Measurements from ENCODE around the gene SUPV3L1.

Gene SUPV3L1

DNA sequence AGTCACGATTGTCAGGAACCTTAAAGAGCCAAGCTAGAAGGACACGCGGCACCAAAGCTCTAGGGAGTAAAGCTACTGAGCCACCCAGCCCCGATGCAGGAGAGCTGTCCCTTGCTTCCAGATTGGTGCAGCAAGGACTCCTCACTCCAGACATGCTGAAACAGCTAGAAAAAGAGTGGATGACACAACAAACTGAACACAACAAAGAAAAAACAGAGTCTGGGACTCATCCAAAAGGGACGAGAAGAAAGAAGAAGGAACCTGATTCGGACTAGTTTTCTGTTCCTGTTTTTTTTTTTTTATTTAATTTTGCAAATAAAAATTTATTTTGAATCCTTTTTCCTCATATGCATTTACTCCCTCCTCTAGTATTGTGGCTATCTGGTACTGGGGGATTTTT is 28.7 kb downstream of the SUPV3L1 start:
- no peak for DNase-seq

DNA sequence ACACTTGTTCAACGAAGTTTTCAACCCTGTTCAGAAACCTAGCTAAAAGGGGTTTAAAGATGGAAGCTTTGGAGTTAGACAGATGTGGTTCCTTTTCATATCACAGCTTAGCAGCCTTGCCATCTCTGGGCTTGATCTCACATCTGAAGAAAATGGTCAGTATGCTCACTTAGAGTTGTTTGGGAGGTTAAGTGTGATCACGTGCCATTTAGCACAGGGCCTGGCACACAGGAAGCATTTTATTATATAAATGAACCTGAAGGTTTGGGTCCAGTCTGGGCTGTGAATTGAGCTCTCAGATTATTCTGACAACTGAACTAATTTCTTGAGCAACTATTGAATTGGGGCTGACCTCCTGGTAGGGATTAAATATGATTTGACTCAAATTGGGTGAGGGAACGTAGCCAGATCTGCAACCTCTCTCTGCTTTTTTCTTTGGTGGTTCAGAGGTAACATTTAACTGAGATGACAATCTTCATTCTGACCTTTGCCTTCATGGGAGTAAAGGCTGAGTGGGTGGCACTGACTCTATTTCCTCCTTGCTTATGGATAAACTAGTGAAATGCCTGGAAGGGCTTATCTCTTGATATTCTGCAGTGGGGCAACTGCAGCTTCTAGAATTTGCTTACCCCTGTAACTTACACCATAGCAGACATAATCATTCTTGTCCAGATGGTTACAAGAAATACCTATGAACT is 29.9 kb downstream of the SUPV3L1 start:
- no peak for DNase-seq

DNA sequence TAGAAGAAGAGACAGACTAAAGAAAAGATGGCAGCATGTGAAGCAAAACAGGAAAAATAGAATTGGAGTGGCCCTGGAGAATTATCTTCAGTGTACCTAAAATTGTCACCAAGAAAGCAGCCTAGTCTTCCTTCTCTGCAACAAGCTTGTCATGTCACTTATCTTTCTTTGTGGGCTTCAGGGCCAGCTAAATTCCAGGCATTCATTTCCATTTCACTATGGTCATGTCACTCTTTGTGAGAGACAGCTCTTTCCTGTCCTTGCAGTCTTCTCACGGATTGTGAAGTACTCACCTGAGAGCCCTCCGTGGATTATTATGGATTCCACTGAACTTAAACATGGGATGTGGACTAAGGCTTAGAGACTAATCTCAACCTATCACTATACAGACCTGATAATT is 31.1 kb downstream of the SUPV3L1 start:
- no peak for DNase-seq

DNA sequence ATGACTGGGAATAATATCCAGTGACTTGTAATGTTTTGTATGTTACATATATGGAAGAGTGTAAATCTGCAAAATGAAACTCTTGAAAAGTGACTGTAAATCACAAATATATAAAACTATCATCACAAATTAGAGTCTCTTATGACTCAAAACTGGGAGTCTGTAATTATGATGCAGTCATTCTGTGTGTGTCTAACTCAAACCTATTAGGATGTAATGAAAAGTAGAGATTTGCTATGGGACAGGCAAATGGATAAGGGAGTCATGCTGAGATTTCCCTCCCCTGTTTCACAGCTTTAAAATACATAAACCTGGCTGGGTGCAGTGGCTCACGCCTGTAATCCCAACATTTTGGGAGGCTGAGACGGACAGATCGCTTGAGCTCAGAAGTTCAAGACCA is 31.5 kb downstream of the SUPV3L1 start:
- DNase-seq = no peak

DNA sequence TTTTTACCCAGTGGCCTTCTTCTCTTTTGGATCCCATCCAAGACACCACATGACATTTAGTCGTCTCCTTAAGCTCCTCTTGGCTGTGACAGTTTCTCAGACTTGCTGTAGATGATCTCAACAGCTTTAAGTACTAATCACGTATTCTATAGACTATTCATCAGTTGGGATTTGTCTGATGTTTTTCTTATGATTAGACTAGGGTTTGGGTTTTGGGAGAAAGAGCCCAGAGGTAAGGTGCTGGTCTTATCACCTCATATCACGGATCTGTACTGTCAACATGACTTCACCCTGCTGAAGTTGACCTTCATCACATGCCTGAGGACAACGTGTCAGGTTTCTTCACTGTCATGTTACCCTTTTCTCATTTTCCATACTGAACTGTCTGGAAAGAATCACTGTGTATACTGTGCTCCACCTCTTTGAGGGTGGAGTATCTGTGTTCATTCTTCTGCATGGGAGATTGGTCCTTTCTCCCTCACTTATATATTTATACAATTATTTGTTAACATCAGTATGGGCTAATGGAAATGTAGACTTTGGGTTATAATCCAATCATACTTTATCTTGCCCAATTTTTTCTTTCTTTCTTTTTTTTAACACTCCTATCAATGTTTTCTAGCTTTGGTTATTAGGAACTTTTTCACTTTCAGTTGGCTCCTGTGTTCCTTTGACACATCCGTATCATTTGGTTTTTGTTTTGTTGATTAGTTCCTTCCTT is 33.7 kb downstream of the SUPV3L1 start:
- no peak for DNase-seq

DNA sequence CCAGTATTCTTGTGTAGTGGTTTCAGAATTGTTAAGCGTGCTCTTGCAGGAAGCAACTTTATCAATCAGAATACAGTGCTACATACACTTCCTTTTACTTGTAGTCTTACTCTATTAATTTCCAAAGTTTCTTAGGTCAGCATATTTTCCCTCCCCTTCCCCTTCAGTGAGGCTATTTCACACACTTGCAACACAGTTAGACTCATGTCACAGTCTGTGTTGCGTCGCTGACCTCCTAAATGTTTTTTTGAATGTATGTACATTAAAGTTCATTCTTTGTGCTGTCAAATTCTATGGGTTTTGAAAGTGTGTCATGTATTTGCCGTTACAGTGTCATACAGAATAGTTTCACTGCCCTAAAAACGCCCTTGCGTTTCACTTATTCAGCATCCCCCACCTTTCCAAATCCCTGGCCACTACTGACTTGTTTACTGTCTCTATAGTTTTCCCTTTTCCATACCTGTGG is 34.7 kb downstream of the SUPV3L1 start:
- DNase-seq = no peak

DNA sequence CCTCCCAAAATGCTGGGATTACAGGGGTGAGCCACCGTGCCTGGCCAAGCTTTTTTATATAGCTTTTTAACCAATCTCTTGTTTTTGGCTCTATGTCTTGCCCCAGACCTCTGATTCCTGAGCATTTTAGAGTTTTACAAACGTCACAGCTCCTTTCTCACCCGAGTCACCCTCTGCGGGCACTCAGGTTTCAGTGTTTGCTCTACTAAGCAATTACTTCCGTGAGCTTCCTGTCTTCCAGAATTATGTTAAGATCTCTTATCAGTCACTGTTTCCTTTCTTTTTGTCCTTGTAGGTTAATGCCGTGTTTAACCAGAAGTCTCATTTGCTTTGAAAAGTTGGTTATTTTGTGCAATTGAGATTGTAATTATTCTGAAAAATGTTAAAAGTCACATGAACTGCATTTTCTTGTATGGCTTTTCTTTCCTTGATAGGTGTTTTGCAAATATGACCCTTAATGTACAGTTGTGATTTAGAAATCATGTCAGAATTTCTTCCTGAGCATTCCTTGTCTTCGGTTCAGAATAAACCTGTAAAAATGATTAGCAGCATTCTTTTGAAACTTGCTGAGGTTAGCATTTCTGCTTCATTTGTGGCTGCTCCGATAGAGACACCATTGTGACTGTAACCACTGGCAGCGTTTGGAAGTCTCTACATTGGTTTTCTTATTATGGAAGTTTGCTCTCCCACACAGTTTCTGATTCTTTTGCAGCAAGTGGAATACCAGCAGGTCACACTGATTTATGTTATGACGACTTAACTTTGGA is 35.6 kb downstream of the SUPV3L1 start:
- no peak for DNase-seq

DNA sequence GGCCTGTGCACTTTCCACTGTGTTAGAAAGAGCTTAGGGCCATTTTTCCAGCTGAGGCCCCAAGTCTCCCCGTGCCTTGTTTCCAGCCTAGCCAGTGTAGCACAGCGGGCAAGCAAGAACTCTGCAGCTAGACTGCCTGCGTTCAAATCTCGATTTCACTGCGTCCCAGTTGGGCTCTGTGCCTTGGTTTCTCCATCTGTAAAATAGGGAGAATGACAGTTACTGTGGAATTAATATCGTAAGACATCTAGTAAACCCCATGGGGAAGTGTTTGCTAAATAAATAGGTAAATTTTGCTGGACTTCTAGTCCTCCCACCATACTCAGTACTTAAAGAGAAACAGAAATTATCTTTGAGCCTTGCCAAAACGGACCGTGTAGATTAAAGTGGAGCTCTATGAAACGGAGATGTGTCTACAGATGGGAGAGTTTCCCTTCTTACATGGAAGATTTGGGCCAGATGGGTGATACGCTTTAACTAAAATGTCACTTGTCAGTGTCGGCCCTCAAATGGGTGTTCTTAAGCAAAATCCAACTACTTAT is 36.6 kb downstream of the SUPV3L1 start:
- no peak for DNase-seq

DNA sequence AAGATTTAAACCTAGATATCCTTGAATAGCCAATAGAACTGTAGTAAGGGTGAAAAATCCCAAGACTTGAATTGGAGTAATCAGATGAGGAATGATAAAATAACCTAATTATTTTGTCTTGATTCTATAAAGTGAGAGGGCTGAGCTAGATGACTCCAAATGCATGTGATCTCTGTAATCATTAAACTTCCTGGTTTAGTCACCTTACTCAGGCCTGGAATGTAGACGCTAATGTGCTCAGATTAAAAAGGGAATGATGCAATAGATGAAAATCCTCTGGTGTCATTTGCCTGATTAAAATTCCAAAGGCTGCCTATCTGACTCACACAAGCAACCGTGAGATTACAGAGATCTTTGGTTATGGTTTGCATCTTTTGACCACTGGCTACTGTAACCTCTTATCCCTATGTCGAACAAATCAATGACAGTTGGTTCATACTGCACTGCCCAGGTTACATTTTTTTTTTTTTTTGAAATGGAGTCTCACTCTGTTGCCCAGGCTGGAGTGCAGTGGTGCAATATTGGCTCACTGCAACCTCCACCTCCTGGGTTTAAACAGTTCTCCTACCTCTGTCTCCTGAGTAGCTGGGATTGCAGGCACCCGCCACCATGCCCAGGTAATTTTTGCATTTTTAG is 37.2 kb downstream of the SUPV3L1 start:
- DNase-seq = no peak

DNA sequence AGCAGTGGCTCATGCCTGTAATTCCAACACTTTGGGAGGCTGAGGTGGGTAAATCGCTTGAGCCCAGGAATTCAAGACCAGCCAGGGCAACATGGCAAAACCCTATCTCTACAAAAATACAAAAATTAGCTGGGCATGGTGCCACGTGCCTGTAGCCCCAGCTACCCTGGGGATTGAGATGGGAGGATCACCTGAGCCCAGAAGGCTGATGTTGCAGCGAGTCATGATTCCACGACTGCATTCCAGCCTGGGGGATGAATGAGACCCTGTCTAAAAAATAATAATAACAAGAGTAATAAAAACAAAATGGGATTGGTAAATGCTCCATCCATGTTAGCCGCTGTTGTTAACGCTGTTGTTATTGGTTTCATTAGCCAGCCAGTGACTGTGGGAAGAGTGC is 38.8 kb downstream of the SUPV3L1 start:
- DNase-seq = no peak

DNA sequence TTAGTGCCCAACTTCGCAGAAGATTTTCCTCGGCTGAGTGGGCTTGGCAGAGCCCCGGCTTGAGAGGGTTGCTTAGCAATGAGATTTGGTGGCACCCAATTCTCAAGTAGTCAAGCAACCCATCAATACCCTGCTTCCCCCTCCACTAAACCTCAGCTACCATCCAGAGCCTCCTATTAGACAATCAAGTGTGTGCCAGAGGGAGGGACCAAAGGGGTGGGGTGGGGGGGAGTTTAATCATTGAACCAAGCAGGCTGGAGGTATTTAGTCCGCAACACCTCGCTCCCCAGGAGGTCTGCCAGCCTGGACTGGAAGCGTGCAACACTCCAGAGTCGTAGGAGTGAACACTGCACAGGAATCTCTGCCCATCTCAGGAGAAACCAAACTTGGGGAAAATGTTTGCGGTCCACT is 40.0 kb downstream of the SUPV3L1 start, which contains the start of gene HKDC1:
Gene HKDC1, plus strand, starts transcription at position 292 of the 411 bp plus-strand sequence. Its CDS starts 104 bp downstream, at position 396.
- no peak for DNase-seq

DNA sequence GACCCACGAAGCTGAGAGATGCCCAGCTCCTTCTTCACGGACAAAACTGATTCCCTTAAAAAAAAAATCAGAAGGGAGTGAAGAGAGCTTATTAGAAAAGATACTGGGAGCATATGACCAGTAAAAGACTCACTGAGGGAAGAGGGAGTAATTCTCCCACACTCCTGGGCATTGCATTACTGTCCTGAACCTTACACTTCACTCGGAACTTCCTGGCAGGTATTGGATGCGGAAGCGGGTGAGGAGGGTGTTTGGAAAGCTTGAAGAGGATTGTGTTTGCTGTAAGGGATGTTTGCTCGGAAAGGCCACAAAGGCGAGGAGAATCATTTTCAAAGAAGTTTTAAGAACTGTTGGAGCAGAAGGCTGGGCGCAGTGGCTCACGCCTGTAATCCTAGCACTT is 40.5 kb downstream of the SUPV3L1 start:
- no peak for DNase-seq

DNA sequence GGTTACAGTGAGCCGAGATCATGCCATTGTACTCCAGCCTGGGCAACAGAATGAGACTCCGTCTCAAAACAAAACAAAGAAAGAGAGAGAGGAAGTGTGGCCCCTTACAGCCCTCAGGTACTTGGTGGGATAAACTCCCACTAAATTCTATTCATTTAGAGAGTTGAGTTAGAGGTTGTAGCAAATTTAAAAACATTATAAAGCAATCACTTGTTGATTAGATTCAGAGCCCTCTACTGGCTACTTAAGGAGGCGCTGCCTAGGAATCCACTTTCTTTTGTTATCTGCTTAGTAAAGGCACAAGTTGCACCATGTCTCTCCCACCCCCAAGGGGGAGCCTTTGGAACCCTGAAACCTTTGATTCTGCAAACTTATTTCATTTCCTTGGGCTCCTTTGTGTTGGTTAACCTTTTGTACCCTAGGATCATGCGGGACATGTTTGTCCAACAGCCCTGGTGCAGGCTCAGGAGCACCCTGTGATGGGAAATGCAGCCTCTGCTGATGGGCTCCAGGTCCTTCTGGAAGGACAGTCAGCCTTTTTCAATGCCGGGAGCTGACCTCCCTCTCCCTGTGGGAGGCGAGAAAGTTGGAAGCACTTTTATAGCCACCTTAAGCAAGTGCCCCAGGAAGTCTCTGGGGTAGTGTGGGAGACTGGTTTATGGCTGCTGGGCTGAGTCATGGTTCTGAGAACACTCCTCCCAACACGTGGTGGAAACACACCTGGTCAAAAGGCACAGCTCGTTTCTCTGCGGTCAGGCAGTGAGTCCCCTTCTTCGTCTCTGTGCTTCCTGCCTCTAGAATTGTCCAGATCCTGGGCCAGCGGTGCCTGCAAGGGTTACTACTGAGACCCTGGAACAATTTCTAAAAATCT is 42.4 kb downstream of the SUPV3L1 start:
- DNase-seq = peak; percentile 62

DNA sequence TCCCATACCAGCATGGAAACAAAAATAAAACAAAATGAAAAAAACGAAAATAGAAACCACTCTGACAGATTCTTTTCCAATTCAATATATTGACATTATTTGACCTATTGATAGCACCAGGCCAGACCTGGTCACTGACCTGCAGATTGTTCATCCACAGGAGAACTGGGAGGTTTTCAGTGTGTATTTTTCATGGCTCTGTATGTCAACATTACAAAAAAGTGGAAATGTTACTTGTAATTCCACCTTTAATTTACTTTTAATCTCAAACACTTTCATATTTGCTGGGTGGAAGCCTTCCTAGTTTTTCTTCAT is 43.0 kb downstream of the SUPV3L1 start:
- DNase-seq = no peak

DNA sequence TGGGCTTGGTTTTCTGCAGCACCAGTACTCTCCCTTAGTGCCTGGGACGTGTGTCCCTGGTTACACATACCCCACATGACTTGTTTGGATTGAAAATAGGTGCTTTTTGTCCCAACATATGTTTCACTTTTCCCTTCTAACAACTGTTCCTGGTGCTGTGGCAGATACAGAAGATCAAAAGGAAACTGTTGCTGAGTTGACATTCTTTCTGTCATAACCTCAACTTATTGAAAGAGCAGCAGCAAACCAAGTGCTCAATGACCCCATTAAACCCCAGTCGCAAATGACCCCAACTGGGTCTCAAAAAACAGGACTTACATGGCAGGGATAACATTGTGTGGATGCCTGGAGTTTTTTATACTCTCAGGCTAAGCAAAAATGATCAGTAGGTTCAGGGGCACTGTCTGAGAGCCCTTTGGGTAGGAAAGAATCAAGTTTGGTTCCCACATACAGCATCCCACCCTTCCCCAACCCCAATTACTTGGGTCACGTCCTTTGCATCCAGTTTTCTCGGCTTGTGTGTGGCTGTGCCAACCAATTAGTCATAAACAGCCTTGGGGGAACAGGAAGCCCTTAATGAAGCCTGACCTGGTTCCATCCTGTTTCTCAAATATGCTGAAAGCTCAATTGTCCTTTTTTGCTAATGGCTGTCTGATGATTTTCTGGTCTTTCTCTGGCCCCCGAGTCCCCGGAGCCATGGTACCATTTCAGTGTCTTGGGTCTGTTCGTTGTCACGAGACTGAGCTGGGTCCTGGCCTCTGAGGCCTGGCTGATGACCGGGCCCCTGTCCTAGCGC is 45.0 kb downstream of the SUPV3L1 start:
- DNase-seq = no peak

DNA sequence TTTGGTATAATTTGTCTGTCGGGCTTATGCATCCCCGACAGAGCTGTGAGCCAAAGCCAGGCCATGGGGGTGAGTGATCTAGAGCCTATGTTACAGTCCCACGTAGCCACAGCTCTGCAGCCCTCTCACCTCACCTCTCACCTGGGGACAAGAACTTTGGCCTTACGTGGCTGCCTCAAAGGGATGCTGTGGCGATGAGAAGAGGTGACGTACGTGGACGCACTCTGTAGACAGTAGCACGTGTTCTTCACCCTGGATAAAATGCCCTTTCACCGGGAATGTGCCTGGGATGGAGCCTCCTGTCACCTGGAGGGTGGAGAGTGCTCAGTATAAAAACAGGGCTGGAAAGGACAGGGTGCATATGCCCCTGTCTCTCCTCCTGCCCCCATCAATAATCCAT is 45.6 kb downstream of the SUPV3L1 start:
- DNase-seq = no peak

DNA sequence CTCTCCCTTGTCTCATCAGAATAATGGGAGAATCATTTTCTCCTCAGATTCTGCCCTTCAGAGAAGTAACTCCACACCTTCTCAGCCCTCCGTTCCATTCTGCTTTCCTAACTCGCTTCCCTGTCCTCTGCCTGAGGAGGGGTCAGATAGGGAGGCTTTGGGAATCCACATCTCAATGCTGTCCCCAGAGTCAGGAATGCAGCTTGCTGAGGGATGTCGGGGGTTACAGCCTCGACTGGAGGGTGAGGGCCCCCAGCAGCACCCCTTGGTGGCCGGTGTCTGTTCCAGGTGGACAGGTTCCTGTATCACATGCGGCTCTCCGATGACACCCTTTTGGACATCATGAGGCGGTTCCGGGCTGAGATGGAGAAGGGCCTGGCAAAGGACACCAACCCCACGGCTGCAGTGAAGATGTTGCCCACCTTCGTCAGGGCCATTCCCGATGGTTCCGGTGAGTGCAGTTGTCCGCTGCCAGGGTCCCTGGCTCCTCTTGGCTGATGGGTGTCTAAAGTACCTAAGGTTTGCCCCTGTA is 47.0 kb downstream of the SUPV3L1 start:
- DNase-seq = no peak

DNA sequence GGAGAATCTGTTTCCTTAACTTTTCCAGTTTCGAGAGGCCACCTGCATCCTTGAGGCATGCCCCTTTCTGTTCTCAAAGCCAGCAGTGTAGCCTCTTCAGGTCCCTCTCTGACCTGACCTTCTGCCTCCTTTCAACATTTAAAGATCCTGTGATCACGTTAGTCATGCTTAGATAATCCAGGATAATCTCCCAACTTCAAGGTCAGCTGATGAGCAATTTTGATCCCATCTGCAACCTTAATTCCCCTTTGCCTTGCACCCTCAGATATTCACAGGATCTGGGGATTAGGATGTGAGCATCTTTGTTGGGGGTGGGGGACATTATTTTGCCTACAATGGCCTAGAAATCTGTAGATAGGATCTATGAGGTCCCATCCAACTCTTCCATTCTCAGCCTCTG is 48.1 kb downstream of the SUPV3L1 start:
- no peak for DNase-seq

DNA sequence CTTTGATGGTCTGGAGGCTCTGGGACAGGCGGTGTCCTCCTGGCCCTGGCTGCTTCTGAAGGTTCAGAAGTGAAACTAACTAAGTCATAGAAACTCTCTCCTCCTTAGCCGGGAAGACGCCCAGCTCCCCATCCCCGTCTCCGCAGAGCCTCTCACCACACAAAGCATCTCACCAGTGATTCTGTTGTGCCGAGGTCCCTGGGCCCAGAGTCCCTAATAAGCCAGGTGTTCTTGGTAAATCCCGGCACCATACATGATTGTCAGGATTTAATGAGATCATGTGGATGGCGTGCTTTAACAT is 49.5 kb downstream of the SUPV3L1 start:
- DNase-seq = no peak

DNA sequence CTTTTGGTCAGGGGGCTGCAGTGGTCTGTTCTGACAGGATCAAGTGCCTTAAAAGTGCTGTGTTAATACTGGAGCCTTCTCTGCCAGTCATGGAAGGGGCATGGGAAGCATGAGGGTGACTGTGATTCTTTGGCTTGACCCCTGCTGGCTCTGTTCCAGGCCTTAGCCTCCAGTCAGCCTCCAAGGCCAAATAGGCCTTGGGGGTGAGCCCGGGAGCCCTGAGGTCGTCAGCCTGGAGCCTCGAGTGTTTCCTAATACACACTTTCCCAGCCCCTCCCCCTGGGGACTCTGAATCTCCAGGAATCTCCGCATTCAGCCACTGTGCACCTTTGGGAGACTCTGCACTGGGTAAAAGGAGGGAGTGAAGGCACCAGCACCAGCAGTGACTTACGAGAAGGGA is 50.1 kb downstream of the SUPV3L1 start:
- no peak for DNase-seq

DNA sequence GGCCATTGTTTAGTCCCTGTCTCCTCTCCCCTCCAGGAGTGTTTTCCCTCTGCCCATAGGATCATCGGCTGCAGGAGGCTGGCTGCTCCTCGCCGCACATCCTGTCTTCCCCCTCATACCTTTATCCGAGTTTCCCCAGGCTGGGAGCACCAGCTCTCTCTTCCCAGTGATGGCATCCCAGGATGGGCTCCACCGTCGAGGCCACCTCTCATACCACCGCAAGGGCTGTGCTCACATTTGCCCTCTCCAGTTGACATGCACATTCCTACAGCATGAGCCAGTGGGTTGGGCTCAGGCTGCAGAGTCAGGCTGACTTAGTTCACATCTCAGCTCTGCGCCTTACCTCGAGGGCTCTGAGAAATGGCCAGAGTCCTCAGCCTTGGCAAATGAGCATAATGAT is 52.2 kb downstream of the SUPV3L1 start:
- no peak for DNase-seq

All from CD4-positive, alpha-beta T cell treated with Interleukin-15 for 1 hour (primary cell).